Stimulated activated naive CD8-positive, alpha-beta T cell treated with anti-CD3 and anti-CD28 coated beads, Interleukin-15, amount 100 ng/mL, for 72 hours (primary cell): ENCODE measurements around the gene CERCAM.

Experiments
- ATAC-seq: fragments of 150-1000 bp; cut with Tn5 transposase; 2 replicates; pipeline ENCODE4 v1.10.0; 2021; ENCODE audit warnings: mild to moderate bottlenecking, moderate library complexity
- DNase-seq, 2 donors: peaks; one replicate each; pipeline ENCODE4 v3.0.0; 2021 to 2022
- H3K27ac Mint-ChIP-seq, 2 donors: one replicate each; pipeline ENCODE4 v1.8.0; 2022; ENCODE audit warnings: mild to moderate bottlenecking in 2 of 2, mixed read lengths in 2 of 2, moderate library complexity in 2 of 2
- H3K27me3 Mint-ChIP-seq: one replicate; pipeline ENCODE4 v1.8.0; 2022; ENCODE audit warnings: mixed read lengths
- H3K4me1 Mint-ChIP-seq: one replicate; pipeline ENCODE4 v1.8.0; 2022; ENCODE audit warnings: mild to moderate bottlenecking, mixed read lengths
- H3K4me3 Mint-ChIP-seq, 2 donors: one replicate each; pipeline ENCODE4 v1.8.0; 2022; ENCODE audit warnings: mild to moderate bottlenecking in 2 of 2, mixed read lengths in 2 of 2, moderate library complexity in 1 of 2
- H3K9me3 Mint-ChIP-seq, 2 donors: one replicate each; pipeline ENCODE4 v1.8.0; 2022; ENCODE audit warnings: mixed read lengths in 2 of 2

The CERCAM gene

GRCh38 chr9:128420651-128421481 is at the start of gene CERCAM:
TSS of gene CERCAM (plus strand) at chr9:128420857. CDS start at chr9:128420878, 21 bp downstream.
- Mint-ChIP-seq H3K4me3 (peak within 1 kb of the TSS; percentile 78 to 89), H3K27me3 (peaks cover 45% of the 10 kb centered on the region), H3K9me3 (no peaks in the 10 kb centered on the region), H3K4me1 (peaks cover 37% of the 10 kb centered on the region), H3K27ac (peak within 1 kb of the TSS in 1 of 2 donors; percentile 63)
- ATAC-seq, result peak; percentile 89
- peak; percentile 63 to 65 for DNase-seq

GRCh38 chr9:128371630-128372117 is 49.0 kb upstream of the CERCAM start:
- ATAC-seq (no peak), DNase-seq (no peak)
- Mint-ChIP-seq H3K27me3 (no peaks in the 10 kb centered on the region), H3K4me1 (peaks cover 35% of the 10 kb centered on the region), H3K27ac (peak overlapping the region; percentile 93 to 96), H3K9me3 (no peaks in the 10 kb centered on the region), H3K4me3 (peak overlapping the region; percentile 95 to 96)

- H3K27ac Mint-ChIP-seq, result peak overlapping the region in 1 of 2 donors; percentile 93
Observed at GRCh38 chr9:128372188-128372641, 48.4 kb upstream of the CERCAM start.

GRCh38 chr9:128372784-128373183 is 47.9 kb upstream of the CERCAM start:
- H3K27ac Mint-ChIP-seq, result no peak overlapping the region
- ATAC-seq, result no peak

More at GRCh38 chr9:128372188-128372641, 48.4 kb upstream of the CERCAM start:
- Mint-ChIP-seq H3K27me3 (no peaks in the 10 kb centered on the region), H3K4me3 (peak overlapping the region; percentile 95 to 96), H3K9me3 (no peaks in the 10 kb centered on the region), H3K4me1 (peaks cover 35% of the 10 kb centered on the region)
- no peak for DNase-seq
- ATAC-seq, result no peak

GRCh38 chr9:128374221-128374675 is 46.4 kb upstream of the CERCAM start:
- DNase-seq (no peak), ATAC-seq (no peak)
- no peak overlapping the region for H3K27ac Mint-ChIP-seq
- H3K4me1 Mint-ChIP-seq, result peaks cover 35% of the 10 kb centered on the region
- no peaks in the 10 kb centered on the region for H3K27me3 Mint-ChIP-seq
- H3K9me3 Mint-ChIP-seq, result no peaks in the 10 kb centered on the region
- H3K4me3 Mint-ChIP-seq, result no peak overlapping the region

More at GRCh38 chr9:128372784-128373183, 47.9 kb upstream of the CERCAM start:
- no peak for DNase-seq
- peak overlapping the region; percentile 95 to 96 for H3K4me3 Mint-ChIP-seq
- H3K9me3 Mint-ChIP-seq, result no peaks in the 10 kb centered on the region
- H3K4me1 Mint-ChIP-seq, result peaks cover 35% of the 10 kb centered on the region
- no peaks in the 10 kb centered on the region for H3K27me3 Mint-ChIP-seq

GRCh38 chr9:128375865-128376264 is 44.8 kb upstream of the CERCAM start:
- Mint-ChIP-seq H3K9me3 (no peaks in the 10 kb centered on the region), H3K27ac (peak overlapping the region in 1 of 2 donors; percentile 57), H3K4me3 (no peak overlapping the region), H3K27me3 (no peaks in the 10 kb centered on the region), H3K4me1 (peaks cover 27% of the 10 kb centered on the region)
- ATAC-seq, result no peak
- no peak for DNase-seq

GRCh38 chr9:128382261-128382660 is 38.4 kb upstream of the CERCAM start:
- Mint-ChIP-seq H3K27me3 (no peaks in the 10 kb centered on the region), H3K27ac (peak overlapping the region in 1 of 2 donors; percentile 27)

GRCh38 chr9:128383007-128383753 is 37.5 kb upstream of the CERCAM start:
- no peak overlapping the region for H3K4me3 Mint-ChIP-seq

More at GRCh38 chr9:128382261-128382660, 38.4 kb upstream of the CERCAM start:
- no peaks in the 10 kb centered on the region for H3K4me1 Mint-ChIP-seq
- DNase-seq (no peak), ATAC-seq (no peak)
- H3K9me3 Mint-ChIP-seq, result no peaks in the 10 kb centered on the region
- no peak overlapping the region for H3K4me3 Mint-ChIP-seq

GRCh38 chr9:128383791-128384190 is 36.9 kb upstream of the CERCAM start:
- H3K4me1 Mint-ChIP-seq, result no peaks in the 10 kb centered on the region
- no peak overlapping the region for H3K27ac Mint-ChIP-seq
- H3K4me3 Mint-ChIP-seq, result no peak overlapping the region
- no peaks in the 10 kb centered on the region for H3K27me3 Mint-ChIP-seq
- no peak for ATAC-seq
- no peaks in the 10 kb centered on the region for H3K9me3 Mint-ChIP-seq
- no peak for DNase-seq

More at GRCh38 chr9:128383007-128383753, 37.5 kb upstream of the CERCAM start:
- Mint-ChIP-seq H3K9me3 (no peaks in the 10 kb centered on the region), H3K4me1 (no peaks in the 10 kb centered on the region), H3K27me3 (no peaks in the 10 kb centered on the region), H3K27ac (peak overlapping the region in 1 of 2 donors; percentile 78)
- no peak for DNase-seq
- no peak for ATAC-seq

GRCh38 chr9:128384801-128385495 is 35.7 kb upstream of the CERCAM start:
- no peak overlapping the region for H3K27ac Mint-ChIP-seq
- DNase-seq, result no peak
- no peaks in the 10 kb centered on the region for H3K27me3 Mint-ChIP-seq
- no peak for ATAC-seq
- H3K4me3 Mint-ChIP-seq, result no peak overlapping the region
- H3K9me3 Mint-ChIP-seq, result no peaks in the 10 kb centered on the region
- no peaks in the 10 kb centered on the region for H3K4me1 Mint-ChIP-seq

GRCh38 chr9:128385496-128386460 is 34.9 kb upstream of the CERCAM start:
- Mint-ChIP-seq H3K4me3 (no peak overlapping the region), H3K4me1 (no peaks in the 10 kb centered on the region), H3K9me3 (no peaks in the 10 kb centered on the region), H3K27me3 (no peaks in the 10 kb centered on the region), H3K27ac (peak overlapping the region in 1 of 2 donors; percentile 83)
- DNase-seq, result no peak
- no peak for ATAC-seq

GRCh38 chr9:128388150-128388549 is 32.5 kb upstream of the CERCAM start:
- no peak for DNase-seq
- no peaks in the 10 kb centered on the region for H3K9me3 Mint-ChIP-seq
- H3K27ac Mint-ChIP-seq, result no peak overlapping the region
- H3K27me3 Mint-ChIP-seq, result no peaks in the 10 kb centered on the region
- ATAC-seq, result no peak
- H3K4me1 Mint-ChIP-seq, result no peaks in the 10 kb centered on the region
- no peak overlapping the region for H3K4me3 Mint-ChIP-seq

GRCh38 chr9:128389395-128390149 is 31.1 kb upstream of the CERCAM start:
- H3K27me3 Mint-ChIP-seq, result no peaks in the 10 kb centered on the region
- no peaks in the 10 kb centered on the region for H3K9me3 Mint-ChIP-seq
- H3K4me3 Mint-ChIP-seq, result no peak overlapping the region
- DNase-seq (no peak), ATAC-seq (no peak)
- H3K4me1 Mint-ChIP-seq, result no peaks in the 10 kb centered on the region
- no peak overlapping the region for H3K27ac Mint-ChIP-seq
